Heart right ventricle (tissue), 16 donors: ENCODE results near the gene CNTFR. TPM values are rescaled to one million over a fixed set of nuclear protein-coding genes. Genes with fewer than 3 reads are reported as not detected.
A peak's percentile ranks its signal among the peaks of the same experiment; 100 is the strongest.

ENCODE experiments used
- ATAC-seq, 8 donors: fragments of 200-7000 bp; cut with Tn5 transposase; one replicate each; pipeline ENCODE4 v1.9.1; 2020; ENCODE audit warnings: mild to moderate bottlenecking in 8 of 8, moderate library complexity in 8 of 8, moderate number of reproducible peaks in 1 of 8
- DNase-seq, 2 donors: peaks; one replicate each; pipeline ENCODE4 v3.0.0-alpha.2; 2020
- H3K27ac ChIP-seq, 10 donors: fragments of 200-600 bp; sonication (generic) in 2 of 10; one replicate each; pipeline versions ENCODE4 v1.5.0 to v1.8.0; 2020 to 2022; ENCODE audit warnings: mild to moderate bottlenecking in 3 of 10
- H3K27me3 ChIP-seq, 7 donors: fragments of 200-600 bp; one replicate each; pipeline ENCODE4 v1.8.0; 2021 to 2022; ENCODE audit warnings: mild to moderate bottlenecking in 2 of 7
- H3K36me3 ChIP-seq, 9 donors: fragments of 200-600 bp; sonication (generic) in 1 of 9; one replicate each; pipeline versions ENCODE4 v1.5.0 to v1.8.0; 2020 to 2022; ENCODE audit warnings: mild to moderate bottlenecking in 2 of 9
- H3K4me1 ChIP-seq, 9 donors: fragments of 200-600 bp; sonication (generic) in 1 of 9; one replicate each; pipeline versions ENCODE4 v1.5.0 to v1.8.0; 2020 to 2022; ENCODE audit warnings: mild to moderate bottlenecking in 4 of 9
- H3K4me3 ChIP-seq, 10 donors: fragments of 200-600 bp; sonication (generic) in 2 of 10; one replicate each; pipeline versions ENCODE4 v1.5.0 to v1.8.0; 2020 to 2022; ENCODE audit warnings: mild to moderate bottlenecking in 7 of 10, moderate library complexity in 2 of 10
- H3K9me3 ChIP-seq, 11 donors: fragments of 200-600 bp in 10 of 11; sonication (generic) in 2 of 11; one replicate each; pipeline versions ENCODE4 v1.5.0 to v1.8.0; 2013 to 2022; ENCODE audit warnings: mild to moderate bottlenecking in 2 of 11, control low read depth in 1 of 11, moderate library complexity in 1 of 11
- WGBS, 2 donors: extraction: QIAGEN DNeasy Blood & Tissue Kit; methylation state at CpG; one replicate each; pipeline ENCODE4 v1.1.7; 2013; ENCODE audit warnings: inconsistent platforms in 1 of 2; 5-methylcytosine and 5-hydroxymethylcytosine counted together
- intact Hi-C, 10 donors: fragments of 100-400 bp; cut with DNase I; formaldehyde crosslinking; loops; one replicate each; pipeline versions ENCODE4 v1.11.1 to v1.14.2; 2022
- polyA plus RNA-seq, 2 donors: library from polyadenylated mRNA; stranded (reverse); fragments of 200-250 nt; gene quantifications; one replicate each; pipeline ENCODE4 v1.2.3, GENCODE V29; 2013
- total RNA-seq, 10 donors: library from RNA; stranded (reverse); fragmentation: NEBNext Ultra II Directional in 3 of 10; extraction: Animal tissue kit (Norgen Biotek cat#: 25700) in 3 of 10; gene quantifications; one replicate each; pipeline versions ENCODE4 v1.2.1 to v1.2.4, GENCODE V29; 2021 to 2023
- TF ChIP-seq, protein P1 (sequence below), 9 donors: fragments of 200-600 bp; sonication (generic) in 2 of 9; IDR thresholded peaks; one replicate each; pipeline versions ENCODE4 v1.5.0 to v1.8.0; 2021 to 2022; ENCODE audit warnings: antibody characterized with exemption in 9 of 9, mild to moderate bottlenecking in 5 of 9, moderate library complexity in 1 of 9
- donor health status: Arrhythmogenic right ventricular cardiomyopathy.
- donor health status: ischemic (EF 13 %, LVEDD 7.1; RV severe dilation, severe dysfunction).
- donor health status: healthy with polysubstance abuse.
- donor health status: DM: no; HTN: yes; CAD: no.
- donor health status: DM: no; HTN: no; CAD: no.
- donor health status: ischemic (EF 25% LVEDD 6.9; RV normal size, moderate dysfunction).
- donor health status: ischemic (EF 25% LVEDD 5.7; RV mildly dilated, moderate dysfunction).
- donor health status: healthy.
- donor health status: DM: yes; HTN: yes; CAD: no.
- donor health status: Ischemic cardiomyopathy.
- donor health status: ischemic (EF 35%, LVEDD 5.7; RV mildly dilated, moderate dysfunction).
- donor health status: nonischemic (EF 11% LVEDD 7.7; RV severe dilation, severe dysfunction).
- donor health status: DM: yes; HTN: yes; CAD: no.
- donor health status: PGD.
- donor health status: ischemic (EF 29% LVEDD 5.4; RV normal size, mild dysfunction).
- donor health status: nonischemic (EF 23%, LVEDD 6.1; RV moderate dilation, normal function).

Gene CNTFR
- total and polyA plus RNA-seq, 12 donors: 0.76 to 6.2 (median 2.9) TPM

DNA sequence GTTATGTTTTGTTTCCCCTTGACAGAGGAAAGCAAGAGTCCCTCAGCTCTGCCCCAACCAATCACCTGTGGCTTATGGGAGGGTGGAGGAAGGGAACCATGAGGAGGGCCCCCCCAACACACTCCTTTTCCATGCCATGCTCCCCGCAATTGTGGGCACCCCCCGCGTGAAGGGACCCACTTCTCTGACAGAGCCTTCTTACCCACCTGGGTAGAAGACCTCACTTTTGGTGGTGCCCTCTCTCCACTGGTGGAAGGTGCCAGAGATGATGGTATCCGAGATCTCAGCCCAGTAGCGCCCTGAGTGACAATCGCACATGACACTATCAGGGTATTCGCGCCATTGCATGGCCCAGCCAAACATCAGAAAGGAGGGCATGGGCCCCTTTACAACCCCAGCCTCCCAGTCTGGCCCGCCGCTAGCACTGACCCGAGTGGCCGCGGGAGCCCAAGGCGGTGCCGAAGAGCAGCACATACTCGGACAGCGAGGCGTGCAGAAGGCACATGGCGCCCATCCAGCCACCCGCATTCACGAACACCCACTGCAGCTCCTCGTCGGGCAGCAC, 47.3 kb upstream of the CNTFR start:
- peaks cover 0 to 12% (median 0%) of the 10 kb centered on the region in 9 donors for H3K36me3 ChIP-seq
- 9 to 10% methylated on average over 23 of the region's 23 CpGs for WGBS, 2 donors
- peaks cover 5 to 38% (median 27%) of the 10 kb centered on the region in 9 donors for H3K4me1 ChIP-seq
- TF ChIP-seq, protein P1, sequence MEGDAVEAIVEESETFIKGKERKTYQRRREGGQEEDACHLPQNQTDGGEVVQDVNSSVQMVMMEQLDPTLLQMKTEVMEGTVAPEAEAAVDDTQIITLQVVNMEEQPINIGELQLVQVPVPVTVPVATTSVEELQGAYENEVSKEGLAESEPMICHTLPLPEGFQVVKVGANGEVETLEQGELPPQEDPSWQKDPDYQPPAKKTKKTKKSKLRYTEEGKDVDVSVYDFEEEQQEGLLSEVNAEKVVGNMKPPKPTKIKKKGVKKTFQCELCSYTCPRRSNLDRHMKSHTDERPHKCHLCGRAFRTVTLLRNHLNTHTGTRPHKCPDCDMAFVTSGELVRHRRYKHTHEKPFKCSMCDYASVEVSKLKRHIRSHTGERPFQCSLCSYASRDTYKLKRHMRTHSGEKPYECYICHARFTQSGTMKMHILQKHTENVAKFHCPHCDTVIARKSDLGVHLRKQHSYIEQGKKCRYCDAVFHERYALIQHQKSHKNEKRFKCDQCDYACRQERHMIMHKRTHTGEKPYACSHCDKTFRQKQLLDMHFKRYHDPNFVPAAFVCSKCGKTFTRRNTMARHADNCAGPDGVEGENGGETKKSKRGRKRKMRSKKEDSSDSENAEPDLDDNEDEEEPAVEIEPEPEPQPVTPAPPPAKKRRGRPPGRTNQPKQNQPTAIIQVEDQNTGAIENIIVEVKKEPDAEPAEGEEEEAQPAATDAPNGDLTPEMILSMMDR (IDR thresholded peaks at IDR 0.05): no peak
- no peaks in the 10 kb centered on the region for H3K9me3 ChIP-seq
- H3K4me3 ChIP-seq: peak overlapping the region; percentile 67 to 88 (median 76)
- no peaks in the 10 kb centered on the region for H3K27me3 ChIP-seq
- DNase-seq (no peak), ATAC-seq (peak in 3 of 8 donors; percentile 11 to 28 (median 14))
- intact Hi-C loops: no loop called here
- peak overlapping the region; percentile 66 to 96 (median 88) for H3K27ac ChIP-seq

- WGBS, 2 donors: 92 to 95% methylated on average over 14 of the region's 14 CpGs
- TF ChIP-seq, protein P1 (IDR thresholded peaks at IDR 0.05): no peak
- H3K36me3 ChIP-seq: peaks cover 0 to 12% (median 0%) of the 10 kb centered on the region in 9 donors
- no peak for ATAC-seq
- H3K4me3 ChIP-seq: no peak overlapping the region
- no peak overlapping the region for H3K27ac ChIP-seq
- peaks cover 0 to 5% (median 0%) of the 10 kb centered on the region in 7 donors for H3K27me3 ChIP-seq
- peaks cover 5 to 38% (median 27%) of the 10 kb centered on the region in 9 donors for H3K4me1 ChIP-seq
- DNase-seq: no peak
- no peaks in the 10 kb centered on the region for H3K9me3 ChIP-seq
- intact Hi-C loops: loop anchor here in 4 of 10 donors (2.0 kb wide), 1 partner anchor 23 kb away; the partner anchor contains the start of gene RPP25L (in 4 of the 4)
Measured at GRCh38 chr9:34635556-34635955, 46.0 kb upstream of the CNTFR start.

DNA sequence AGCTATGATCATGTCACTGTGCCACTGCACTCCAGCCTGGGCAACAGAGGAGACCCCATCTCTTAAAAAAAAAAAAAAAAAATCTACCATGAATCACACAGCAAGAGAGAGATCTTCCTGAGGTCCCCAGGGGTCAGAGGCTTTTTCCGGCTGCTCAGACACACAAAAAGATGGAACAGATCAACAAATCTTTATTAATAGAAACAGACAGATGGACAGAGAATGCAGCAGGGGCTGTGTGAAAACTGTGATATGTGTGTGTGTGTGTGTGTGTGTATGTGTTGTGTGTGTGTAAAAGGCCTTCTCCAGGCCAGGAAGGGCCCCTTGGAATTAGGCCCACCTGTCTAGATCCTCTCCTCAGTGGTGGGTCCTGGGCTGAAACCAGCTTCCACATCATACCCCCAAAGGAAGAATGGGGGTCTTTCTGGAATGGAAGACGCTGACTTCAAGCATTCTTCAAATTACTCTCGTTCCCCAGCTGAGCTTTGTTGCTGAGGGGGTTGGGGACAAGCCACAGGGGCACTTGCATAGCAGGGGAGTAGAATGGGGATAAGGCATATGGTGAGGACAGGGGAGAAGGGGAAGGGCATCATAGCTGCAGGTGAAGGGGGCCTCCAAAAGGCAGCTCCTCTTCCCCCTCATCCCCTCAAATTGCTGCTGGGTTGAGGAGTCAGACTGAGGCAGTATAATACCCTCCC, 45.2 kb upstream of the CNTFR start:
- Histone ChIP-seq H3K4me3 (no peak overlapping the region), H3K36me3 (peaks cover 0 to 12% (median 0%) of the 10 kb centered on the region in 9 donors), H3K27ac (no peak overlapping the region), H3K4me1 (peaks cover 5 to 38% (median 27%) of the 10 kb centered on the region in 9 donors), H3K9me3 (no peaks in the 10 kb centered on the region), H3K27me3 (peaks cover 0 to 14% (median 5%) of the 10 kb centered on the region in 7 donors)
- no peak for DNase-seq
- ATAC-seq: no peak
- intact Hi-C loops: loop anchor here in 5 of 10 donors (1.0 to 2.0 kb wide), 2 partner anchors 22 kb away; partner anchors contain the start of gene RPP25L (in 5 of the 5)
- WGBS, 2 donors: 74 to 76% methylated on average over 3 of the region's 3 CpGs
- TF ChIP-seq, protein P1 (IDR thresholded peaks at IDR 0.05): no peak

GRCh38 chr9:34633851-34634550, 44.5 kb upstream of the CNTFR start:
- TF ChIP-seq, protein P1 (IDR thresholded peaks at IDR 0.05): peak; percentile 75 to 91 (median 86)
- Histone ChIP-seq H3K27ac (no peak overlapping the region), H3K4me1 (peaks cover 5 to 42% (median 27%) of the 10 kb centered on the region in 9 donors), H3K9me3 (no peaks in the 10 kb centered on the region), H3K36me3 (peaks cover 0 to 12% (median 0%) of the 10 kb centered on the region in 9 donors), H3K4me3 (no peak overlapping the region), H3K27me3 (peaks cover 0 to 21% (median 11%) of the 10 kb centered on the region in 7 donors)
- DNase-seq (peak; percentile 61 to 64), ATAC-seq (peak in 5 of 8 donors; percentile 8 to 36 (median 24))
- WGBS, 2 donors: 20 to 23% methylated on average over 3 of the region's 3 CpGs
- intact Hi-C loops: loop anchor here in 7 of 10 donors (1.0 to 2.0 kb wide), 3 partner anchors 19 to 22 kb away; partner anchors contain the start of gene RPP25L (in 6 of the 7)
